H1 (cell line): ENCODE data around the gene SPRR1A. TPM values are rescaled to one million over a fixed set of nuclear protein-coding genes. Genes with fewer than 3 reads are reported as not detected.

Experiments used
- BACH1 ChIP-seq: IDR thresholded peaks from 2 replicates; pipeline ENCODE4 v1.6.1; 2012; ENCODE audit warnings: low read length, improper control_type of control experiment
- CEBPB ChIP-seq: IDR thresholded peaks from 2 replicates; pipeline ENCODE4 v1.6.1; 2012; ENCODE audit warnings: low read depth, low read length
- MAX ChIP-seq: IDR thresholded peaks from 2 replicates; pipeline ENCODE4 v1.6.1; 2012; ENCODE audit warnings: inconsistent platforms
- POLR2A ChIP-seq, 2 experiments: IDR thresholded peaks; 1 replicate in 1 of 2; 2 replicates in 1 of 2; pipeline ENCODE4 v1.6.1; 2011; ENCODE audit warnings: low read depth in 2 of 2, low read length in 2 of 2, mild to moderate bottlenecking in 2 of 2; ENCODE audit errors: control extremely low read depth in 1 of 2
- POU5F1 ChIP-seq: IDR thresholded peaks from 2 replicates; pipeline ENCODE4 v1.6.1; 2011; ENCODE audit warnings: low read depth, mild to moderate bottlenecking, low read length, moderate library complexity
- RAD21 ChIP-seq, 2 experiments: IDR thresholded peaks in 1 of 2; conservative IDR thresholded peaks in 1 of 2; 2 replicates each; pipeline ENCODE4 v1.6.1; 2011; ENCODE audit warnings: low read depth in 2 of 2, low read length in 2 of 2, improper control_type of control experiment in 1 of 2, inconsistent platforms in 1 of 2, mild to moderate bottlenecking in 1 of 2, moderate library complexity in 1 of 2
- SRF ChIP-seq: IDR thresholded peaks from 2 replicates; pipeline ENCODE4 v1.6.1; 2011; ENCODE audit warnings: mild to moderate bottlenecking, low read depth, low read length, moderate library complexity
- polyA plus RNA-seq, 7 experiments: library from polyadenylated mRNA; depleted of rRNA in 3 of 7; stranded (reverse) in 5 of 7; unstranded in 2 of 7; fragments of >200 nt in 5 of 7; fragments of 200-250 nt in 2 of 7; gene quantifications; 1 replicate in 5 of 7; 2 replicates in 1 of 7; 4 replicates in 1 of 7; pipeline versions ENCODE4 v1.2.1 to v1.2.3, GENCODE V29; 2011 to 2013; ENCODE audit warnings: missing spikeins in 2 of 7, mixed read lengths in 2 of 7
- total RNA-seq: library from RNA; stranded (reverse); fragmentation: NEBNext Ultra II Directional; extraction: Animal tissue kit (Norgen Biotek cat#: 25700); gene quantifications from 2 replicates; pipeline ENCODE4 v1.2.1, GENCODE V29; 2021

The SPRR1A gene
- total and polyA plus RNA-seq, 2 of the 8 experiments (the other 6 are each of a cell fraction or from before 2014, with no cell fraction given) = not detected

GRCh38 chr1:152981146-152981871 lies 2.6 kb upstream of the SPRR1A start (continued):
- no peak for TF ChIP-seq MAX
- no peak for TF ChIP-seq POLR2A (IDR thresholded peaks at IDR 0.05; ENCODE audit: control extremely low read depth in 1 of 2, low read depth in 2 of 2, low read length in 2 of 2)
- no peak for TF ChIP-seq CEBPB
- no peak for TF ChIP-seq POU5F1
- no peak for TF ChIP-seq BACH1
- no peak for TF ChIP-seq SRF
- no peak for TF ChIP-seq RAD21 (IDR thresholded peaks at IDR 0.05 in 1 of 2, conservative IDR thresholded peaks at IDR 0.05 in 1 of 2; ENCODE audit: low read depth in 2 of 2, low read length in 2 of 2)
